Kidney capillary endothelial cell (primary cell): ENCODE results near the gene TAMALIN.

Source experiments
- DNase-seq: peaks from one replicate; pipeline ENCODE4 v3.0.0-alpha.2; 2018; ENCODE audit warnings: low spot score

The TAMALIN gene

DNA sequence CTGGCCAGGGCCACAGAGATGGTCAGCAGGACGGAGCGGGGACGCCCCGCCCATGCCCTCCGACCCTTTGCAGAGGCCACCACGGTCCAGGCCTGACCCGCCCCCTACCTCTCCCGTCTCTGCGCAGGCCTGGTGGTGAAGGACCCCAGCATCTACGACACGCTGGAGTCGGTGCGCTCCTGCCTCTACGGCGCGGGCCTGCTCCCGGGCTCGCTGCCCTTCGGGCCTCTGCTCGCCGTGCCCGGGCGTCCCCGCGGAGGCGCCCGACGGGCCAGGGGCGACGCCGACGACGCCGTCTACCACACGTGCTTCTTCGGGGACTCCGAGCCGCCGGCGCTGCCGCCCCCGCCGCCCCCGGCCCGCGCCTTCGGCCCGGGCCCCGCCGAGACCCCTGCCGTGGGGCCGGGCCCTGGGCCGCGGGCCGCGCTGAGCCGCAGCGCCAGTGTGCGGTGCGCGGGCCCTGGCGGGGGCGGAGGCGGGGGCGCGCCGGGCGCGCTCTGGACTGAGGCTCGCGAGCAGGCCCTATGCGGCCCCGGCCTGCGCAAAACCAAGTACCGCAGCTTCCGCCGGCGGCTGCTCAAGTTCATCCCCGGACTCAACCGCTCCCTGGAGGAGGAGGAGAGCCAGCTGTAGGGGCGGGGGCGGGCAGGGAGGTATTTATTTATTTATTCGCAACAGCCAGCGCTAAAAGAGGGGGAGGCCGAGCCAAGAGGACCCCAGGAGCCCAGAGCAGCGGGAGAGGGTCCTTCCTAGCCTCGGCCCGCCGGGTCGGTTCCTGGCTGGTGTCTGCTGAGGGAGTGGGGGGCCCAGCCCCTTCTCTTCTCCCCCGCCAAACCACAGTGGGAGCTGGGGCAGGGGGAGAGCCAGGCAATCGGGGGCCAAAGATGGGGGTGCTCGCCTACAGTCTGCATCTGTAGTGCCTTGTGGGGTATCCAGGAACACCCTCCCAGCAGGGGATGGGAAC is 8.1 kb downstream of the TAMALIN start:
- no peak for DNase-seq

DNA sequence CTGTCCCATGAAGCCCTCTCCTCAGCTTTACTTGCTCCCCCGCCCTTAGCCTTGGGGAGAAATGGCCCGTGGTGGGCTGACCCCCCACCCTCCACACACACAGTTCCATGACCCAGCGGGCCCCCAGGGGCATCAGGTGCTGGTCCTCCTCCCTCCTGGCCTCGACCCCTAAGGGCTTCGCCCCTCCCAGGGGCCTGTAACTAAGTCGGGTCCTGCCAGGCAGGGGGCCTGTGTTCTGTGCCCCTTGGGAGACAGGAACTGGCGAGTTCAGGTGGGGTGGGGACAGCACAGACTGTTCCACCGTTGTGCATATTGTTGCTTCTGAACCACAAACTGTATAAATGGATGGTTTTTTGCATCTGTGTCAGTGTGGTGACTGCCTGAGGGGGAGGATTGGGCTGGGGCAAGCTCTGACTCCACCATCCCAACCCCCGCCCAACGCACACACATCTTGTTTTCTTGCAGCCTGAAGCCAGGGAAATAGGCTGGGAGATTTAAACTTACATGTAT is 8.8 kb downstream of the TAMALIN start:
- DNase-seq = no peak

- DNase-seq = no peak
Measured at GRCh38 chr12:52018433-52019112, 11.8 kb downstream of the TAMALIN start.

- no peak for DNase-seq
Measured at GRCh38 chr12:52019113-52019770, 12.5 kb downstream of the TAMALIN start.

GRCh38 chr12:52020539-52021336 is 14.0 kb downstream of the TAMALIN start:
- DNase-seq = no peak

DNA sequence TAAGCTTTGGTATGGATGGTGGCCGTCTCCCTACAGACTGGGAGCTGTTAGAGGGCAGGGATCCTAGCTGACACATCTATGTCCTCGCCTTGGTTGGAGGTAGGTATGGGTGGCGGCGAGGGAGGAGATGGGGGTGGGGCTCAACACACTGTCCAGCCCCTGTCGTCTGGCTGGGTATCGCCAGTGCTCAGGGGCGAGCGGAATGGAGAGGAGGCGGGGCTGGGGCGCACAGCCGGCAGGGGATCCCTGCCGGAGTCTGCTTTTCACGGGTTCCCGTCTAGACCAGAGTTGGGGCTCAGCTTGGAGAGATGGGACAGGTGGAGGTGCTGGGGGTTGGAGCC is 16.1 kb downstream of the TAMALIN start:
- DNase-seq = no peak

DNA sequence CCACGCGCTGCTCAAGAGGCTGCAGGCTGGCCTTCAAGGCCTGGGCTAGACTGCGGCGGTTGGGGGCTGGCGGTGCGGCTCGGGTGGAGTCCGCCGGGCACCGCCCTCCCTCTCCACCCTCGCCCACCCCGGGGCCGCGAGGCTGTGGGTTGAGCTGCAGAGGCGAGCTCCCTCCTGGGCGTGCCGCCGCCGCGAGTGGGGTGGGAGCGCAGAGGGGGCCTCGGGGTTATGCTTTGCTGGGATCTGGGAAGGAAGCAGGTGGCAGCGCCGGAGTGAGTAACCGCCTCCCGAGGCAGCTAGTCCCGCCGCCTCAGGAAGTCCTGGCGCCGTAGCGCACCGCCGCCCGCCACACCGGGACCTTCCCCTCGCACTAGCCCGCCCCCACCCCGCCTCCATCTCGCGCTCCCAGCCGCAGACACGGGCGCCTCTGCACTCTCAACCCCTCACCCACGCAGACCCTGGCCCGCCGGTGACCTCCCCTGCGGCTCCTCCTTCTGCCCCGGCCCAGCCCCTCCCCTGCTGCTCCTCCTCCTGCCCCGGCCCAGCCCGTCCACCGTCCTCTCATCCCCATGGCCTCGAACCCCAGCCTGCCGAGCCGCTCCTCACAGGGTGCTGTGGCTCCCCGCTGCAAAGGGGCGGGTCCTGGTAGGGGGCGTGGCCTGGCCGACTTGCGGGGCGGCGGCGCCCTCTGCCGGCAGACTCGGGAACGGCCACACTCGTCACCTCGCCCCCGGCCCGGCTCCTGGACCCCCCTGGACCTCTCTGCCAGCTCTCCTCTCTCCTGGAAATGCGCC is 16.6 kb downstream of the TAMALIN start:
- peak; percentile 91 for DNase-seq

DNA sequence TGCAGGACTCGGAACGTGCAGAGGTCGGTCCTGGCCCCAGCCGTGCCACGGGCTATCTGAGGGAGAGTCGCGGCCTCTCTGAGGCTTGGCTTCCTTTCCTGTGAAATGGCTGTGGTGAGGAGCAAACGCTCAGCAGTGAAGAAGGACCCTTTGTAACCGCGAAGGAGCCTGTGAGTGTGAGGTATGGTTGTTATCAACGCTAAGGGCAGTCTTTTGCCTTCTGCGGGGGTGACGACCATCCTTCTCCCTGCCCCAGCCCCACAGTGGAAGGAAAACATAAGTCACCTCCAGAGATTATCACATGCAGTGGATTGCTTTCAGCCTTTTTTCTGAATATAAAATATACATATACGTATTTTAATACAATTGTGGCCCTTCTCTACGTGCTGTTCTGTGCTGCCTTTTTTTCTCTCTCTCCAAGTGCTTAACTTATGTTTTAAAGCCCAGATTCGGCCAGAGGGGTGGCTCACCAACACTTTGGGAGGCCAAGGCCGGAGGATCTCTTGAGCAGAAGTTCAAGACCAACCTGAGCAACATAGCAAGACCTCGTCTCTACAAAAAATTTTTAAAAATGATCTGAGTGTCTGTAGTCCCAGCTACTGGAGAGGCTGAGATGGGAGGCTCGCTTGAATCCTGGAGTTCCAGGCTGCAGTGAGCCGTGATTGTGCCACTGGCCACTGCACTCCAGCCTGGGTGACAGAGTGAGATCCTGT is 17.4 kb downstream of the TAMALIN start:
- DNase-seq = no peak

DNA sequence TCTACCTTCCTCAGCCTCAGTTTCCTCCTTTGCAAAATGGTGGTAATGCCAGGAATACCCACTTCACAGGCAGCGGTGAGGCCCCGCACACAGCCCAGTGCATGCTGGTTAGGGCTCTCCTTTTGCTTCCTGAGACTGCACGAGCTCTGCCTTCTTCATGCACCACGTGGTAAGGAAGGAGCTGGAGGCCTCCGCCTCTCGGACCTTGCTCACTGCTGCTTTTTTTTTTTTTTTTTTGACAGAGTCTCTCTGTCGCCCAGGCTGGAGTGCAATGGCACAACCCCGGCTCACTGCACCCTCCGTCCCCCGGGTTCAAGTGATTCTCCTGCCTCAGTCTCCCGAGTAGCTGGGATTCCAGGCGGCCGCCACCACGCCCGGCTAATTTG is 18.1 kb downstream of the TAMALIN start:
- no peak for DNase-seq

GRCh38 chr12:52026263-52026662 is 19.5 kb downstream of the TAMALIN start:
- no peak for DNase-seq

- no peak for DNase-seq
Measured at GRCh38 chr12:52027085-52027843, 20.5 kb downstream of the TAMALIN start.

DNA sequence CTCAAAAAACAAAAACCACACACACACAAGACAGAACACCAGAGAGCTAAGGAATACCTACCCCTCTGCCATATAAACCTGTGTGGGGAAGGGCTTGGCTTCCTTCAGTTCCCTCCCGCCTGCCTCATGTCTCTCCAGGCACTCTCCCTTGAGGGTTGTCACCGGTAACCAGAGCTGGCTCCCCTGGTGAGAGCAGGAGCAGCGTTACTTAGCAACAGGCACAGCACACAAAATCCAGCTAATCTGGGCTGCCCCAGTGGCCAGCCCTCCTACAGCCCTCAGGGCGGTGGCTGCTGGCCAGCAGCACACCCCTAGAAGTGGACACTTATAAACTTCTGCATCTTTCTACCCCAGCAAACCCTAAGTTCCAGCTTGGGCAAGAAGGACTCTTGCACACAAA is 22.9 kb downstream of the TAMALIN start:
- no peak for DNase-seq

GRCh38 chr12:52032446-52032803 is 25.7 kb downstream of the TAMALIN start:
- DNase-seq = no peak

GRCh38 chr12:52032804-52033445 is 26.2 kb downstream of the TAMALIN start:
- peak; percentile 95 for DNase-seq

GRCh38 chr12:52033446-52034140 is 26.8 kb downstream of the TAMALIN start:
- DNase-seq = no peak

- no peak for DNase-seq
Measured at GRCh38 chr12:52035190-52035589, 28.4 kb downstream of the TAMALIN start.

DNA sequence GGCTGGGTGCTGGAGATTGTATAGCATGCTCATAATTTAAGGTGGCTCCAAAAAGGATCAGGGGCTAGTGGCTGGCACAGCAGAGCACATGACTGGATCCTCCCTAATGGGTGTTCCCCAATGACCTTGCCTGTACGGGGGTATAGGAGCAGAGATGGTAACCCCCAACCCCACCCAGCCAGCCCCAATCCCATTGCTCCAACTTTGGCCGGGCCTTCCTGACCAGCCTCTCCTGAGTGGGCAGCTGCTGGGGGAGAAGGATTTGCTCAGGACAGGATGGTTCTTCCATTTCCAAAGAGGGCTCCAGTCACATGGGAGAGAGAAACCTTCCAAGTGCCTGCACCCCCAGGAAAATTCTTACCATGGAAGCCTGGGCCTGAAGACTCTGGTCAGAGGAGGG is 29.2 kb downstream of the TAMALIN start:
- no peak for DNase-seq

- DNase-seq = peak; percentile 77
Measured at GRCh38 chr12:52036587-52037171, 29.9 kb downstream of the TAMALIN start.
